GM12875 (cell line): ENCODE measurements around the gene IFI30.
"Not testable (repeated sequence)": the region's sequence is repeated elsewhere in the genome, so short reads cannot be mapped to it uniquely, and the experiment has no call there.

Experiments
- H3K4me3 ChIP-seq: one replicate; pipeline ENCODE4 v1.5.1; 2011; ENCODE audit warnings: low read depth, low read length, control low read depth
- TF ChIP-seq, protein P1 (sequence below): IDR thresholded peaks from 2 replicates; pipeline ENCODE4 v1.5.1; 2011; ENCODE audit warnings: low read depth, mild to moderate bottlenecking, control low read depth, inconsistent platforms, low read length, moderate library complexity, borderline replicate concordance; ENCODE audit not compliant: insufficient read depth

IFI30 gene

DNA sequence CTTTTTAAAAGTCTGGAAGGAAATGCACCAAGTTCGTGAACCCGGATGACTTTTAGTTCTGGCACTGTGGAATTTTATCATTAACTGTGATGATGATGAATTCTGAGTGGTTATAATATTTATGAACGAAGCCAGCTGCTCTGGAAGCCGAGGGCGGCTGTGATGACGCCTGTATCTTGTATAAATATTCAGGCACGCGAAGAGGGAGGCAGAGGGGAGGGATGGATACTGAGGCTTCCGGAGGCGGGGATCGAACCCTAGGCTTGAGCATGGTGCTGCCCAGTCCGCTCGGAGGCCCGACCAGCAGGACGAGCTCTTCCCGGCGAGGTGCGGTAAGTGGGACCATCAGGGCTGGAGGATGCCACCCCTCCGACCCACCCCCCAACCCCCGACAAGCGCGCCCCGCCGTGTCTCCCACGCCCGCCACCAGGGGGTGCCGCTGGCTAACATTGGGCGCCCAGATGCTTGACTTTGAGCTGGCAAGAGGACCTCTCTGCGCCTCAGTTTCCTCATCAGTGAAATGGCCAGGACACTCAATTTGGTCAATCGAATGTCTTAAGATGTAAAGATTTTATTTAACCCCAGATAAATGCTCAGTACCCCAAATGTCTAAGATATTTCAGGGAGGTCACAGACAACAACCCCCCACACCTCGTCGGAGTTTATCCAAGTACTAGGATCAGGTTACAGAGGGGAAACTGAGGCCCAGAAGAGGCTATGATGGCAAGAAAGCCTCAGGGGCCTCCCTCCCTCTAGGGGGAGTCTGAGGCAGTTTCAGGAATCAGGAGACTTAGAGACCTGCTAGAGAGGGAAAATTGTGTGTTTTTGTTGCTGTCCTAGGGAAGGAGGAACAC is 34.7 kb downstream of the IFI30 start:
- TF ChIP-seq, protein P1, sequence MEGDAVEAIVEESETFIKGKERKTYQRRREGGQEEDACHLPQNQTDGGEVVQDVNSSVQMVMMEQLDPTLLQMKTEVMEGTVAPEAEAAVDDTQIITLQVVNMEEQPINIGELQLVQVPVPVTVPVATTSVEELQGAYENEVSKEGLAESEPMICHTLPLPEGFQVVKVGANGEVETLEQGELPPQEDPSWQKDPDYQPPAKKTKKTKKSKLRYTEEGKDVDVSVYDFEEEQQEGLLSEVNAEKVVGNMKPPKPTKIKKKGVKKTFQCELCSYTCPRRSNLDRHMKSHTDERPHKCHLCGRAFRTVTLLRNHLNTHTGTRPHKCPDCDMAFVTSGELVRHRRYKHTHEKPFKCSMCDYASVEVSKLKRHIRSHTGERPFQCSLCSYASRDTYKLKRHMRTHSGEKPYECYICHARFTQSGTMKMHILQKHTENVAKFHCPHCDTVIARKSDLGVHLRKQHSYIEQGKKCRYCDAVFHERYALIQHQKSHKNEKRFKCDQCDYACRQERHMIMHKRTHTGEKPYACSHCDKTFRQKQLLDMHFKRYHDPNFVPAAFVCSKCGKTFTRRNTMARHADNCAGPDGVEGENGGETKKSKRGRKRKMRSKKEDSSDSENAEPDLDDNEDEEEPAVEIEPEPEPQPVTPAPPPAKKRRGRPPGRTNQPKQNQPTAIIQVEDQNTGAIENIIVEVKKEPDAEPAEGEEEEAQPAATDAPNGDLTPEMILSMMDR = peak; percentile 79
- H3K4me3 ChIP-seq = no peak overlapping the region

DNA sequence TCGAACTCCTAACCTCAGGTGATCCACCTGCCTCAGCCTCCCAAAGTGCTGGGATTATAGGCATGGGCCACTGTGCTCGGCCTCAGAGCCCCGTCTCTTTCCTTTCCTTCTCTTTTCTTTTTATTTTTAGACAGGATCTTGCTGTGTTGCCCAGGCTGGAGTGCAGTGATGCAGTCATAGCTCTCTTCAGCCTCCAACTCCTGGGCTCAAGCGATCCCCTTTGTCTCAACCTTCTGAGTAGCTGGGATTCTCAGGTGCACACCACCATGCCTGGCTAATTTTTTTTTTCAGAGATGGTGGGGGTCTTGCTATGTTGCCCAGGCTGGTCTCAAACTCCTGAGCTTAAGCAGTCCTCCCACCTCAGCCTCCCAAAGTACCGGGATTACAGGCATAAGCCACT is 36.3 kb downstream of the IFI30 start:
- H3K4me3 ChIP-seq = not testable (repeated sequence)

DNA sequence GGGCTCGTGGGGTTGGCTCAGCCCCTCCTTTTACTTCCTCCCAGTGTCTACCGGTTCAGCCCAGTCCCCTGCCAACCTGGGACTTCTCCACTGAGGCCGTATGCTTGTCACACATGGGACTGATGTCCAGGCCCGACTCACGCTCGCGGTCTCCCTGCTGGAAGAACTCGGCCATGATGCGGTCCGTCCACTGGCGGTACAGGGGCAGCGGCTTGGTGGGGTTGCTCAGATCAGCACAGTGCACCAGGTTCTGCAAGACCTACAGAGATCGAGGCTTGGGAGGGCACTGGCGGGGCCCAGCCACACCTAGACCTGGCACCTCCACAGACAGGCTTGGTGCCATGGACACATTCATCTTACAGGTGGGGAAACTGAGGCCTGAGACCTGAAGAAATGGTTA is 38.1 kb downstream of the IFI30 start:
- no peak overlapping the region for H3K4me3 ChIP-seq
- TF ChIP-seq, protein P1 = no peak

DNA sequence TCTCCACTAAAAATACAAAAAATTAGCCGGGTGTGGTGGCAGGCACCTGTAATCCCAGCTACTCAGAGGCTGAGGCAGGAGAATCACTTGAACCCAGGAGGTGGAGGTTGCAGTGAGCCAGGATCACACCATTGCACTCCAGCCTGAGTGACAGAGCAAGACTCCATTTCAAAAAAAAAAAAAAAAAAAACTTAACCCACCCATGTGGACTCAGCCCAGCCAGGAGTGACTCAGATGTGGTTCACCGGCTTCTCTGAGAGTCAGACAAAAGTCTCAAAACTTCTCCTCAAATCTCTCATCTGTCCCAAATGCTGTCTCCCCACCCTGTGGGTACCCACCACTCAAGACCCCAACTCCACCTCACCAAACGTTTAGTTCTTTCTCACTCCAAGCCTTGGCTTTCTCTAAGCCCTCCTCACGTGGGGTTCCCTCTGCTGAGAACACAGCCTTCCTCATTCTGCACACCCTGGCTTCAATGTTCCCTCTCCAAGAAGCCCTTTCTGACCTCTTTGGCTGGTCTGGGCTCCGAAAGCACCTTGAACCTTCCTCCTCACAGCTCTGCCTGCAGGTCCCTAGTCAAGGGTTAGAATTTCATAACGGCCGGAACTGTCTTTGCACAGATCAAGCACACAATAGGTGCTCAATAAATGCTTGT is 41.3 kb downstream of the IFI30 start:
- H3K4me3 ChIP-seq = no peak overlapping the region
- TF ChIP-seq, protein P1 = no peak

DNA sequence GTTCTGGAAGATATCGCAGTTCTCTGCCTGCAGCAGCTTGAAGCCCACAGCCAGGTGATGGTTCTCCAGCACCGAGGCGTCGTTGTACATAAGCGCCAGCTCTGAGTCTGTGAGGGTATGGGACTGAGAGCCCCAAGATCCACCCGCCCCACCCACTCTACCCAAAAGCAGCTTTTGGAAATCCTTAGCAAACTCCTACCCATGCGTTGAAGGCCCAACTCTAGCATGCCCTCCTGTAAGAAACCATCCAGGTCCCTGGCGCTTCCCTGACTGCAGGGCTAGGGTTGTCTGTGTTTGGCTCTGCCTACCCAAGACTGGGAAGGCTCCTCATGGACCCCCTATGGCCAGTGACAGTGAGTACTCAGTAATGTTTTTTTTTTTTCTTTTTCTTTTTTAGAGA is 43.2 kb downstream of the IFI30 start:
- H3K4me3 ChIP-seq = no peak overlapping the region
- TF ChIP-seq, protein P1 = no peak

DNA sequence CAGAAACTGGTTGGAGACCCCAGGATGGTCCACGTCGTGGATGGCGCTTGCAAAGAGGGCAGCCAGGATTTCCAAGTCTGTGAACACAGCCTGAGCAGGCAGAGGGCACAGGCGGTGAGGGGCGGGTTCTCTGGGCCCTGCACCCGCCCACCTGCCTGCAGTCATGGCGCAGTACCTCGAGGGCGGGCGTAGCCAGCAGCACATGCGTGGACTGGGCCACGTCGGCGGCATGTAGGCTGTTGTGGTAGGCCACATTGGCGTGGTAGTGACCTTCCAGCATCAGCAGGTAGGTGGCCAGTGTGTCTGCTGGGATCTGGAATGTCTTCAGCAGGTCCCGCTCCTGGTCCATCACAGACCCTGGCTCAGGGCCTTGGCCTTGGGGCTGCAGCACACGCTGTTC is 44.5 kb downstream of the IFI30 start:
- H3K4me3 ChIP-seq = no peak overlapping the region
- TF ChIP-seq, protein P1 = no peak

DNA sequence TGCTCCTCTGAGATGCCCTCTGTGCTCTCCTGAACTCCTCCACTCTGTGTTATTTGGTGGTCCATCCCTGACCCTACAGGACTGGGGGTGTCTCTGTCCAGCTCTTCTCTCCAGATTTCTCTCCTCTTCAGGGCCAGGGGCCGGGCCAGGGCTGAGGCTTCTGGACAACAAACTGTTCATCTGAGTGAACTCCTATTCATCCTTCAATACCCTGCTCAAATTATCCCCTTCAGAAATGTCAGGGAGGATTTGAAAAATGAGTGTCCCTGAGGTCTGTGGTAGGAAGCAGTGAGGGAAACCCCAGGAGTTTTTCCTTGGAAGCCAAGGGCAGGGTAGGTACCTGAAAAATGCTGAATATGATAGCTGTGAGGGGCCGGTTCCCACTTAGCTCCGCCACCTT is 45.0 kb downstream of the IFI30 start:
- no peak overlapping the region for H3K4me3 ChIP-seq

More for the DNA sequence above, 45.0 kb downstream of the IFI30 start:
- TF ChIP-seq, protein P1 = no peak
